Left lobe of liver (tissue), 2 donors: Measurements from ENCODE around the gene ZNF646. TPM values are rescaled to one million over a fixed set of nuclear protein-coding genes. Genes with fewer than 3 reads are reported as not detected.

Experiments
- ATAC-seq: fragments of 200-7000 bp; cut with Tn5 transposase; one replicate; pipeline ENCODE4 v1.9.1; 2020; ENCODE audit warnings: mild to moderate bottlenecking, moderate library complexity
- DNase-seq: peaks from one replicate; pipeline ENCODE4 v3.0.0-alpha.2; 2020; ENCODE audit warnings: low spot score
- total RNA-seq: library from RNA; stranded (reverse); gene quantifications from one replicate; pipeline ENCODE4 v1.2.1, GENCODE V29; 2021
- donor health status: DM: no; HTN: no; CAD: no; lungs with moderate emphysema.
- donor health status: DM: no; HTN: yes; CAD: no.

The ZNF646 gene
- total RNA-seq, 1 donor from 2014 or later = 6.7 TPM

- DNase-seq = no peak
- ATAC-seq = peak; percentile 37
These were observed 54.7 kb downstream of the ZNF646 start for GRCh38 chr16:31128711-31129567.

GRCh38 chr16:31129568-31130335 lies 55.5 kb downstream of the ZNF646 start:
- DNase-seq (no peak), ATAC-seq (peak; percentile 9)

GRCh38 chr16:31130336-31130891 lies 56.2 kb downstream of the ZNF646 start:
- ATAC-seq (no peak), DNase-seq (no peak)

GRCh38 chr16:31130899-31131298 lies 56.7 kb downstream of the ZNF646 start:
- peak; percentile 58 for DNase-seq
- ATAC-seq = peak; percentile 4

GRCh38 chr16:31131416-31131815 lies 57.2 kb downstream of the ZNF646 start:
- no peak for DNase-seq

GRCh38 chr16:31131841-31132271 lies 57.6 kb downstream of the ZNF646 start:
- ATAC-seq (no peak), DNase-seq (no peak)

More at GRCh38 chr16:31131416-31131815, 57.2 kb downstream of the ZNF646 start:
- no peak for ATAC-seq

GRCh38 chr16:31132303-31132979 lies 58.2 kb downstream of the ZNF646 start:
- no peak for ATAC-seq
- no peak for DNase-seq

GRCh38 chr16:31133046-31133501 lies 58.9 kb downstream of the ZNF646 start:
- DNase-seq (no peak), ATAC-seq (no peak)

Other genes starting within 250 kb of the ZNF646 start
- 6.2 TPM for gene BCL7C, start 180.3 kb upstream of the ZNF646 start, total RNA-seq
- gene CTF1, start 177.8 kb upstream of the ZNF646 start, total RNA-seq = 0.58 TPM
- gene FBXL19, start 150.8 kb upstream of the ZNF646 start, total RNA-seq = 3.6 TPM
- 51.3 TPM for gene ORAI3, start 125.4 kb upstream of the ZNF646 start, total RNA-seq
- gene SETD1A, start 116.7 kb upstream of the ZNF646 start, total RNA-seq = 8.2 TPM
- 71.5 TPM for gene HSD3B7, start 89.2 kb upstream of the ZNF646 start, total RNA-seq
- 4.2 TPM for gene STX1B, start 63.8 kb upstream of the ZNF646 start, total RNA-seq
- gene STX4, start 40.9 kb upstream of the ZNF646 start, total RNA-seq = 24.6 TPM
- 3.6 TPM for gene ZNF668, start 182 bp upstream of the ZNF646 start, total RNA-seq
- 4.4 TPM for gene PRSS53, start 14.5 kb downstream of the ZNF646 start, total RNA-seq
- 101 TPM for gene VKORC1, start 20.4 kb downstream of the ZNF646 start, total RNA-seq
- gene BCKDK, start 34.0 kb downstream of the ZNF646 start, total RNA-seq = 42.7 TPM
- 27.0 TPM for gene KAT8, start 43.2 kb downstream of the ZNF646 start, total RNA-seq
- gene PRSS8, start 61.3 kb downstream of the ZNF646 start, total RNA-seq = 14.5 TPM
- gene PRSS36, start 75.6 kb downstream of the ZNF646 start, total RNA-seq = 1.5 TPM
- gene FUS, start 105.7 kb downstream of the ZNF646 start, total RNA-seq = 43.5 TPM
- 5.9 TPM for gene PYCARD, start 128.3 kb downstream of the ZNF646 start, total RNA-seq
- not detected for gene TRIM72, start 139.7 kb downstream of the ZNF646 start, total RNA-seq
- not detected for gene PYDC1, start 142.7 kb downstream of the ZNF646 start, total RNA-seq
- gene ITGAM, start 185.6 kb downstream of the ZNF646 start, total RNA-seq = 4.3 TPM